Coronary artery (tissue), 2 donors: Measurements from ENCODE around the gene SYNGR1.
"Not testable (repeated sequence)": the region's sequence is repeated elsewhere in the genome, so short reads cannot be mapped to it uniquely, and the experiment has no call there.

Experiments used
- DNase-seq: peaks from one replicate; pipeline ENCODE4 v3.0.0-alpha.2; 2017; ENCODE audit warnings: low spot score
- H3K27ac ChIP-seq, 2 donors: fragments of 200-600 bp; sonication (generic); one replicate each; pipeline ENCODE4 v1.5.1; 2016 to 2019
- H3K4me3 ChIP-seq: fragments of 200-600 bp; sonication (generic); 2 replicates; pipeline ENCODE4 v1.5.1; 2016; ENCODE audit warnings: mild to moderate bottlenecking, moderate library complexity
- CTCF ChIP-seq: fragments of 200-600 bp; sonication (generic); IDR thresholded peaks from one replicate; pipeline ENCODE4 v1.5.1; 2019; ENCODE audit warnings: antibody characterized with exemption

SYNGR1 gene

GRCh38 chr22:39353346-39353745 is 3.6 kb downstream of the SYNGR1 start:
- DNase-seq = no peak
- Histone ChIP-seq H3K4me3 (no peak overlapping the region), H3K27ac (no peak overlapping the region)
- no peak for TF ChIP-seq CTCF

GRCh38 chr22:39355080-39355479 is 5.3 kb downstream of the SYNGR1 start:
- Histone ChIP-seq H3K27ac (no peak overlapping the region), H3K4me3 (no peak overlapping the region)
- no peak for DNase-seq
- no peak for TF ChIP-seq CTCF

- not testable (repeated sequence) for DNase-seq, H3K4me3 ChIP-seq, H3K27ac ChIP-seq
Observed at GRCh38 chr22:39355805-39356204, 6.0 kb downstream of the SYNGR1 start.

- Histone ChIP-seq H3K27ac (no peak overlapping the region), H3K4me3 (no peak overlapping the region)
- TF ChIP-seq CTCF = no peak
- DNase-seq = no peak
Observed at GRCh38 chr22:39356464-39356863, 6.7 kb downstream of the SYNGR1 start.

- DNase-seq, H3K27ac ChIP-seq: not testable (repeated sequence)
Observed at GRCh38 chr22:39357110-39358108, 7.6 kb downstream of the SYNGR1 start.

GRCh38 chr22:39358197-39358596 is 8.4 kb downstream of the SYNGR1 start:
- not testable (repeated sequence) for H3K4me3 ChIP-seq, H3K27ac ChIP-seq, DNase-seq

More at GRCh38 chr22:39357110-39358108, 7.6 kb downstream of the SYNGR1 start:
- not testable (repeated sequence) for H3K4me3 ChIP-seq

GRCh38 chr22:39359659-39360195 is 9.9 kb downstream of the SYNGR1 start:
- DNase-seq = no peak
- H3K4me3 ChIP-seq = no peak overlapping the region
- H3K27ac ChIP-seq = no peak overlapping the region
- no peak for TF ChIP-seq CTCF

GRCh38 chr22:39360242-39360641 is 10.5 kb downstream of the SYNGR1 start:
- H3K27ac ChIP-seq = no peak overlapping the region
- DNase-seq = no peak

More at GRCh38 chr22:39360242-39360641, 10.5 kb downstream of the SYNGR1 start:
- H3K4me3 ChIP-seq = no peak overlapping the region
- no peak for TF ChIP-seq CTCF
